Colonic mucosa (tissue), 4 donors: ENCODE measurements around the gene ARMC10. TPM values are rescaled to one million over a fixed set of nuclear protein-coding genes. Genes with fewer than 3 reads are reported as not detected.

ENCODE experiments used
- DNase-seq: peaks from one replicate; pipeline ENCODE4 v3.0.0-alpha.2; 2020
- H3K27ac ChIP-seq: fragments of 200-600 bp; one replicate; pipeline ENCODE4 v1.8.0; 2021
- H3K27me3 ChIP-seq: fragments of 200-600 bp; one replicate; pipeline ENCODE4 v1.8.0; 2021
- H3K36me3 ChIP-seq: fragments of 200-600 bp; one replicate; pipeline ENCODE4 v1.8.0; 2021
- H3K4me1 ChIP-seq: fragments of 200-600 bp; one replicate; pipeline ENCODE4 v1.8.0; 2021; ENCODE audit warnings: mild to moderate bottlenecking
- H3K4me3 ChIP-seq: fragments of 200-600 bp; one replicate; pipeline ENCODE4 v1.8.0; 2021
- H3K9ac ChIP-seq, 2 donors: one replicate each; pipeline ENCODE4 v1.7.0; 2013; ENCODE audit warnings: control low read depth in 2 of 2, low read depth in 2 of 2, low read length in 2 of 2
- H3K9me3 ChIP-seq: fragments of 200-600 bp; one replicate; pipeline ENCODE4 v1.8.0; 2021
- intact Hi-C: fragments of 100-400 bp; cut with DNase I; formaldehyde crosslinking; loops from one replicate; pipeline ENCODE4 v1.14.1; 2022
- total RNA-seq, 2 donors: library from RNA; stranded (reverse); fragmentation: NEBNext Ultra II Directional in 1 of 2; extraction: Animal tissue kit (Norgen Biotek cat#: 25700) in 1 of 2; gene quantifications; one replicate each; pipeline ENCODE4 v1.2.1, GENCODE V29; 2021
- TF ChIP-seq, protein P1 (sequence below): fragments of 200-600 bp; IDR thresholded peaks from one replicate; pipeline ENCODE4 v1.8.0; 2022; ENCODE audit warnings: antibody characterized with exemption, mild to moderate bottlenecking
- donor health status: healthy.
- donor health status: DM: no; HTN: no; CAD: no.
- donor health status: DM: no; HTN: no; CAD: no.

Gene ARMC10
- total RNA-seq, 2 donors from 2014 or later: 39.6 to 40.4 TPM

DNA sequence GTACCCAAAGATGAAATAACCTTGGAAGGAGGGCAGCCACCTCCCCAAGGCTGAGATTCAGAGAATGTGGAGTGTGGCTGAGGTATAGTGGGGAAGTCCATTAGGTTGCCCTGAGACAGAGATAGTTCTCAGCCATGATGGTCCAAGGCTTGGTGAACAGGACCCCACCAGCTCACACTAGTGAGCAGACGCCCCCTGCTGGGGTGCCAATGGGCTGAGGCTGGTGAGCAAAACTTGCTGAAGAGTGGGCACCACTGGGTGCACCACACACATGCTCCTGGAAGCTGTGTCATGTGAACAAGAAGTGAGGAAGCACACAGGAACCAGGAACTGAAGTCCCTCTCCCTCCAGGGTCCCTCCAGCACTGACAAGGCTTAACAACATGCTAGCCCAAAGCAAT, 9.3 kb upstream of the ARMC10 start:
- H3K27ac ChIP-seq: no peak overlapping the region
- peak; percentile 38 for DNase-seq
- H3K27me3 ChIP-seq: no peaks in the 10 kb centered on the region
- TF ChIP-seq, protein P1, sequence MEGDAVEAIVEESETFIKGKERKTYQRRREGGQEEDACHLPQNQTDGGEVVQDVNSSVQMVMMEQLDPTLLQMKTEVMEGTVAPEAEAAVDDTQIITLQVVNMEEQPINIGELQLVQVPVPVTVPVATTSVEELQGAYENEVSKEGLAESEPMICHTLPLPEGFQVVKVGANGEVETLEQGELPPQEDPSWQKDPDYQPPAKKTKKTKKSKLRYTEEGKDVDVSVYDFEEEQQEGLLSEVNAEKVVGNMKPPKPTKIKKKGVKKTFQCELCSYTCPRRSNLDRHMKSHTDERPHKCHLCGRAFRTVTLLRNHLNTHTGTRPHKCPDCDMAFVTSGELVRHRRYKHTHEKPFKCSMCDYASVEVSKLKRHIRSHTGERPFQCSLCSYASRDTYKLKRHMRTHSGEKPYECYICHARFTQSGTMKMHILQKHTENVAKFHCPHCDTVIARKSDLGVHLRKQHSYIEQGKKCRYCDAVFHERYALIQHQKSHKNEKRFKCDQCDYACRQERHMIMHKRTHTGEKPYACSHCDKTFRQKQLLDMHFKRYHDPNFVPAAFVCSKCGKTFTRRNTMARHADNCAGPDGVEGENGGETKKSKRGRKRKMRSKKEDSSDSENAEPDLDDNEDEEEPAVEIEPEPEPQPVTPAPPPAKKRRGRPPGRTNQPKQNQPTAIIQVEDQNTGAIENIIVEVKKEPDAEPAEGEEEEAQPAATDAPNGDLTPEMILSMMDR: no peak
- H3K4me1 ChIP-seq: no peaks in the 10 kb centered on the region
- no peak overlapping the region for H3K4me3 ChIP-seq
- no peak overlapping the region for H3K9ac ChIP-seq
- H3K9me3 ChIP-seq: no peaks in the 10 kb centered on the region
- intact Hi-C loops: no loop called here
- no peaks in the 10 kb centered on the region for H3K36me3 ChIP-seq

DNA sequence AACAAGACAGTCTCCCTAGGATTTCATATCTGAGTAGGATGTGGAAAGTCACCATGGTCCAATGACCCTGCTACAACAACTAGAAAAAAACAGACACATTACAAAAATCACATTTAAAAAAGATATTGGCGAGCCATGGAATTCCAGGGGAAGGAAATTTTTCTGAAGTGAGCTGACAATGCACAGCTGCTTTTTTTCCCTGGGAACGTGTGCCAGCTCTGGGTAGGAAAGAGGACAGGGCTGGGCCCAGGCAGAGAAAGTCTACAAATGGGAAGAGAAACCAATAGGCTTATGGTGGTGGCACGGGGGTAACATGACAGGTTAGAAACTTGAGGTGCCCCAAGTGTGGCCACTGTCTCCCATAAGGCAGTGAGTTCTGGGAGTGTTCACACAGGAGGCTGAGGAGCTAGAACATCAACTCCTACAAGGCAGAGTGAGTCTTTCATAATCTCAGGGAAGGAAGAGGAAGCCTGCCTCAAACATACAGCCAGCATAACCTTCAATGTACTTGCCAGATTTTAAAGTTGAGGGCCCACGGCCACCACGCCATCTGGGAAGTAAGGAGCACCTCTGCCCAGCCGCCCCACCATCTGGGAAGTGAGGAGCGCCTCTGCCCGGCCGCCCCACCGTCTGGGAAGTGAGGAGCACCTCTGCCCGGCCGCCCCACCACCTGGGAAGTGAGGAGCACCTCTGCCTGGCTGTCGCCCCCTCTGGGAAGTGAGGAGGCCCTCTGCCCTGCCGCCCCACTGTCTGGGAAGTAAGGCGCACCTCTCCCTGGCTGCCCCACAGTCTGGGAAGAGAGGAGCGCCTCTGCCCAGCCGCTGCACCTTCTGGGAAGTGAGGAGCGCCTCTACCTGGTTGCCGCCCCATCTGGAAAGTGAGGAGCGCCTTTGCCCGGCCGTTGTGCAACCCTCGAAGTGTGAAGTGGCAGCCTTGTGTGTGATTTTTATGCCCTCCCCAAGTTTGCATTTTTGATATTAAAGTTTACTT, 6.2 kb upstream of the ARMC10 start:
- H3K9me3 ChIP-seq: no peaks in the 10 kb centered on the region
- intact Hi-C loops: no loop called here
- TF ChIP-seq, protein P1: no peak
- no peaks in the 10 kb centered on the region for H3K36me3 ChIP-seq
- H3K9ac ChIP-seq: no peak overlapping the region
- no peak overlapping the region for H3K4me3 ChIP-seq
- H3K4me1 ChIP-seq: peaks cover under 1% of the 10 kb centered on the region
- H3K27ac ChIP-seq: no peak overlapping the region
- H3K27me3 ChIP-seq: no peaks in the 10 kb centered on the region
- DNase-seq: no peak

DNA sequence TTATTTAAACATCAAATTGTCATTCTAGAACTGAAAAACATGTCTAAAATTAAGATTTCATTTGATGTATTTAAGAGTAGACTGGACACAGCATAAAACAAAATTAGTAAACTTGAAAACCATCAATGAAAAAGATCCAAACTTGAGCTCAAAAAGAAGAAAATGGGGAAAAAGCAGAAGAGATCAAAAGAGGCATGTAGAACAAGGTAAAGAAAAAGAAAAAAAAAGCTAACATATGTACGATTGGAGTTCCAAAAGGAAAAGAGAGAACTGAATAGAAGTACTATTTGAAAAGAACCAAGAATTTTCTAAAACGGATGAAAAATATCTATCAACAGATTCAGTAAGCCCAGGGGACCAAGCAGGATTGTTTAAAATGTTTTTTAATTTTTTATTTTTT, 3.9 kb upstream of the ARMC10 start:
- H3K27me3 ChIP-seq: no peaks in the 10 kb centered on the region
- intact Hi-C loops: no loop called here
- no peak overlapping the region for H3K4me3 ChIP-seq
- no peaks in the 10 kb centered on the region for H3K9me3 ChIP-seq
- no peak overlapping the region for H3K9ac ChIP-seq
- H3K4me1 ChIP-seq: peaks cover 6% of the 10 kb centered on the region
- DNase-seq: no peak
- H3K36me3 ChIP-seq: no peaks in the 10 kb centered on the region
- TF ChIP-seq, protein P1: no peak
- H3K27ac ChIP-seq: no peak overlapping the region

DNA sequence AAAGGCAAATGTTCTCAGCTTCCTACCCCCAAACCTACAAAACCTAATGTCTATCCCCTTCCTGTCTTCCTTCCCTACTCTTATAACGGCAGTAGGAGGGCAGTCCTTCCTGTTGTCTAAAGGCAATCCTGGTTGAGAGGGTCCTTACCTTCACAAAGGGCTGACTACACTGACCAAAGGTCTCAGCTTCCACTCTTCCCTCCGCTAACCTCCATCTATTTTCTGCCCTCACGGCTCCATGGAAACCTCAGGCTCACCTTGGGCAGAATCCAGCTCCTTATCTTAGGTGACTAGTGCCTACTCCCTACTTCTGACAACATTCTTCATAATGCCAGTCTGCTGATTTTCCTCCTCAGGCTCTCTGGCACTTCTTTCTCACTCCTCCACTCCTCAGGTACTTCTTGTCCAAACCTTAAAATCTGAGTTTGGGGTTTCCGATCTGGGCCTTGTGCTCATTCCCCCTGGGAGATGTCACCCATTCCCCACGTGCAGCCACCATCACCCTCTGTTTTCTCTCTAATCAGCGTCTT, 886 bp upstream of the ARMC10 start:
- TF ChIP-seq, protein P1: no peak
- peaks cover 9% of the 10 kb centered on the region for H3K4me1 ChIP-seq
- DNase-seq: peak; percentile 50
- H3K27me3 ChIP-seq: no peaks in the 10 kb centered on the region
- H3K4me3 ChIP-seq: peak overlapping the region; percentile 74
- no peaks in the 10 kb centered on the region for H3K9me3 ChIP-seq
- intact Hi-C loops: no loop called here
- peak overlapping the region; percentile 75 to 86 for H3K9ac ChIP-seq
- peak overlapping the region; percentile 91 for H3K27ac ChIP-seq
- no peaks in the 10 kb centered on the region for H3K36me3 ChIP-seq

DNA sequence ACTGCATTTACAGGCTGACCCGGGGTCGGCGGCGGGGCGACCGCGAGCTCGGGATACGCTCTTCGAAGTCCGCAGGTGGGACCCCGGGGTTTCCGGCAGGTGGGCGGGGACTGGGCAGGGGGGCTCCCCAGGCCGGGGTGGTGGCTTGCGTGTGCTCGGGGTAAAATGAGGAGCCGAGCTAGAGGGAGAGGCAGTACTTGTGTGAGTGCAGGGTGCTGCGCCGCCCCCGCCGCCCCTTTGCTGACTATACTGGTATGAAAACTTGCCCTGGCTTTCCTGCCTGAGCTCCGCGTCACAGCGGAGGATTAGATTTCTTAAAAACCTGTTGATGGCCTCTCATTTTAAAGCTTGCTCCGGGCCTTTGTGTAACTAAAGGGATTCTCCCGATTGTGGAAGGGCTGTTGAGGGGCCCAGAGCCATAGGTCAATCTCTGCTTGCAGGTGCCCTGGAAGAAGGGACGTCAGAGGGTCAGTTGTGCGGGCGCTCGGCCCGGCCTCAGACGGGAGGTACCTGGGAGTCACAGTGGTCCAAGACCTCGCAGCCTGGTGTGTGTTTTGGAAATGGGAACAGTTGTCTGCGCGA, 488 bp downstream of the ARMC10 start:
- peak overlapping the region; percentile 91 for H3K27ac ChIP-seq
- H3K27me3 ChIP-seq: no peaks in the 10 kb centered on the region
- H3K36me3 ChIP-seq: no peaks in the 10 kb centered on the region
- H3K4me1 ChIP-seq: peaks cover 9% of the 10 kb centered on the region
- intact Hi-C loops: no loop called here
- H3K4me3 ChIP-seq: peak overlapping the region; percentile 74
- no peaks in the 10 kb centered on the region for H3K9me3 ChIP-seq
- peak; percentile 52 for DNase-seq
- peak overlapping the region; percentile 78 to 86 for H3K9ac ChIP-seq
- TF ChIP-seq, protein P1: no peak
